Pulmonary artery endothelial cell (primary cell): ENCODE data around the gene MAPK6. TPM values are rescaled to one million over a fixed set of nuclear protein-coding genes. Genes with fewer than 3 reads are reported as not detected.
"Not testable (repeated sequence)": the region's sequence is repeated elsewhere in the genome, so short reads cannot be mapped to it uniquely, and the experiment has no call there.

Experiments used
- DNase-seq: peaks from one replicate; pipeline ENCODE4 v3.0.0-alpha.2; 2011; ENCODE audit warnings: low read depth, low spot score
- total RNA-seq: library from RNA; depleted of rRNA; stranded (reverse); fragments of >200 nt; gene quantifications from 2 replicates; pipeline ENCODE4 v1.2.3, GENCODE V29; 2014

MAPK6 gene
- total RNA-seq, 1 donor from 2014 or later: 45.2 TPM

GRCh38 chr15:52080031-52080430, 61.0 kb downstream of the MAPK6 start:
- no peak for DNase-seq

GRCh38 chr15:52080706-52081392, 61.8 kb downstream of the MAPK6 start:
- DNase-seq: no peak

GRCh38 chr15:52082197-52083036, 63.4 kb downstream of the MAPK6 start:
- no peak for DNase-seq

- DNase-seq: not testable (repeated sequence)
Measured at GRCh38 chr15:52083037-52083359, 64.0 kb downstream of the MAPK6 start.

- no peak for DNase-seq
Measured at GRCh38 chr15:52083603-52084002, 64.6 kb downstream of the MAPK6 start.

- DNase-seq: no peak
Measured at GRCh38 chr15:52085299-52085698, 66.3 kb downstream of the MAPK6 start.

GRCh38 chr15:52086011-52086786, 67.2 kb downstream of the MAPK6 start:
- no peak for DNase-seq

- no peak for DNase-seq
Measured at GRCh38 chr15:52090193-52090592, 71.2 kb downstream of the MAPK6 start.

GRCh38 chr15:52093167-52093538, 74.1 kb downstream of the MAPK6 start:
- DNase-seq: no peak

- DNase-seq: peak; percentile 93
Measured at GRCh38 chr15:52093539-52094510, 74.8 kb downstream of the MAPK6 start.

- no peak for DNase-seq
Measured at GRCh38 chr15:52094811-52095584, 76.0 kb downstream of the MAPK6 start.

GRCh38 chr15:52095597-52096262, 76.7 kb downstream of the MAPK6 start:
- peak; percentile 41 for DNase-seq

- DNase-seq: not testable (repeated sequence)
Measured at GRCh38 chr15:52096536-52096935, 77.5 kb downstream of the MAPK6 start.

- DNase-seq: no peak
Measured at GRCh38 chr15:52097180-52097579, 78.2 kb downstream of the MAPK6 start.

GRCh38 chr15:52098323-52098722, 79.3 kb downstream of the MAPK6 start:
- DNase-seq: no peak

- no peak for DNase-seq
Measured at GRCh38 chr15:52099651-52100272, 80.7 kb downstream of the MAPK6 start.

GRCh38 chr15:52100807-52101442, 81.9 kb downstream of the MAPK6 start:
- peak; percentile 67 for DNase-seq

GRCh38 chr15:52101542-52102323, 82.7 kb downstream of the MAPK6 start:
- DNase-seq: no peak
